GM08714 (cell line): ENCODE data around the gene PRDM16.

ENCODE experiments used
- H3K4me3 ChIP-seq: fragments of 200-500 bp; sonication (Bioruptor generic); 2 replicates; pipeline ENCODE4 v1.5.1; 2014; ENCODE audit warnings: mild to moderate bottlenecking, low read length, inconsistent platforms
- ZNF274 ChIP-seq: IDR thresholded peaks from 2 replicates; pipeline ENCODE4 v1.6.1; 2012; ENCODE audit warnings: mild to moderate bottlenecking, low read depth, low read length

Gene PRDM16

DNA sequence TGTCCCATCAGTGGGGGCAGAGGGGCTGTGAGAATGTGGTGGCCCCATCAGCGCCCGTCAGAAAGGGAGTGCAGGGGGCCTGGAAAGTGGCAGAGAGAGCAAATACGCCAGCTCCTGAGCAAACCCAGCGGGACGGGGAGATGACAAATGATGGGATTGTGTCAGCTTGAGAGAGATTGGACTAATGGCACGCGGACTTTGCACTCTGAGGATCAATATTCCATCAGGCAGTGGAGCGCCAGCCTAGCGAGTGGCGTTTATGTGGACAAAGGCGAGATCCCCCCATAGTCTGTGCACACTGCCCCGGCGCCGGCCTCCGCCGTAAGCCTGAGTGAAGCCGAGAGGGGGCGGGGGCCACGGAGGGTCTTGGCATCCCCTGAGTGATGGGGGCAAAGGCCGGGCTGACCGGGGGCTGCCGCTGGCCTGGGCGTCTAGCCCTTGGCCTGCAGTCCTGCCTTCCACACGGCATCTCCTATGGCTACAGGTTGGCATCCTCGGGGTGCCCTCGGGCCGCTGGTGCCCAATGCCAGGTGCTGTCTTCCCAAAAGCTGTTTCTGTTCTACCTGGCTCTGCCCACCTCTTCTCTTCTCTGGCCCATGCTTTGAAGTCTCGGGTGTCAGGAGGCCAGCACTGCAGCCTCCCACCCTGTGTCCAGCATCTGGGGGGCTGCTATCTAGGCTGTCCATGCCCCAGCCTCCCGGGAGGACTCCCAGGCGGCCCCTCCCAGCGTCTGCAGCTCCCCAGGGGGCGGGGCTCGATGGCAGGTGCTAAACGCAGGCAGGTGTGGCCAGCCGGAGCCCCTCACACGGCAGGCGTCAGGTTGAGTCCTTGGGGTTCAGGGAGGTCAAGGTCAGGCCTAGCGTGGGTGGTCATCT, 46.5 kb downstream of the PRDM16 start:
- no peak for TF ChIP-seq ZNF274
- no peak overlapping the region for H3K4me3 ChIP-seq

DNA sequence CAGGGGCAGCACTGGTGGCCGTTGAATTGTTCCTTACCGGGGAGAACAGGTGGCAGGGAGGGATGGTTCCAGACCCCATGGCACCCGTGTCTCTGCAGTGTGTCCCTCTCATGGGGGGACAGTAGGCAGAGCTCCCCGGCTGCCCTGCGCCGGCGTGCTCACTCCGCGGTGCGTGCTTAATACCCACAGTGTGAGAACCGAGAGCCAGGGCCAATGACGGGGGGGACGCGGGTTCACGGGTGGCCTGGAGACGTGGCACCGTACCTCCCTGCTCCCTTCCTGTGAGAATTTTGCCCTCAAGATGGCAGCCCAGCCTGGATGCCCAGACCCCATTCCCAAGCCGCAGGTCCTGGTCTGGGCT, 47.1 kb downstream of the PRDM16 start:
- TF ChIP-seq ZNF274, result no peak
- H3K4me3 ChIP-seq, result no peak overlapping the region

DNA sequence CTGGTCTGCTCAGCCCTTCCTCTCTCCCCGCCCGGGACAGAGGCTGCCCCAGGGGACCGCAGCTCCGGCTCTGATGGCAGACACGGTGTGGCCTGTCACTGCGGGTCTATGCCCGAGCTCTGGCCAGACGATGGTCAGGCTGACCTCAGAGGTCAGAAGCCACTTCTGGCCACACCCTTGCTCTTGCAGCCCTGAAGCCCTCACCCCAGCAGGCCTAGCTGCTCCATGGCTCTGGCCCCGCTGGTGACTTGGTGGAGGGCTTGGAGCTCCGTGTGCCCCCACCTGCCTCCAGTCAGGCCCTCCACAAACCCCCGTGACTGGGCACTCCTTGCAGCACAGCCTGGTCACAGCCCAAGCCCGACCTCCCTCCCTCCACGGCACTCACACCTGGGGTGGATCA, 47.6 kb downstream of the PRDM16 start:
- H3K4me3 ChIP-seq, result no peak overlapping the region
- no peak for TF ChIP-seq ZNF274

DNA sequence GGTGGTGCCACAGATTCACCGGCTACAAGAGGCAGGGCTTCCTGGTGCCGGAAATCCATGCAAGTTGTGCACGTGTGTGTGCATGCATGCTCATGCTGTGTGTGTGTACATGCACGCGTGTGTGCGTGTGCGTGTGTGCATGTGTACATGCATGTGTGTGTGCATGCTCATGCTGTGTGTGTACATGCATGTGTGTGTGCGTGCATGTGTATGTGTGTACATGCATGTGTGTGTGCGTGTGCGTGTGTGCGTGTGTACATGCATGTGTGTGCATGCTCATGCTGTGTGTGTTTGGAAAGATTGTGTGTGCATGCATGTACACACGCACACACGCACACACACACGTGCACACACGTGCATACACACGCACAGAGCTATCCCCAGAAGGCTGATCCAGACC, 48.9 kb downstream of the PRDM16 start:
- no peak for TF ChIP-seq ZNF274
- H3K4me3 ChIP-seq, result no peak overlapping the region

DNA sequence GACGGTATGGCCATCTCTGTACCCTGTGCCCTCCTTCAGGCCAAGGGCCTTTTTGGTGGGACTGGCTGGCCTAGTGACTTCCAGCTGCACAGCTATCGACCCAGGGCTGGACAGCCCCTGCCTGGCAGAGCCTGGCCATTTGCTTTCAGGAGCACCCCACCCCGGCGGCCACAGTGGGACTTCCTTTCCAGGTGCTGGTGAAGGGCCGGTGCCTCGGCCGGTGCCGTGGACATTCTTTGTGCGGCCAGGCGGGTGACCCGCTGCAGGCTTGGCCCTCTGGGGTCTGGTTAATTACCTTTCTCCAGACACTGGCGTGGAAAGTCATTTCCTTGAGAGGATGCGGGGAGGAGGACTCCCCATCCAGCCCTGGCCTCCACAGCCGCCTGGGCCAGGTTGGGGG, 50.1 kb downstream of the PRDM16 start:
- no peak overlapping the region for H3K4me3 ChIP-seq
- TF ChIP-seq ZNF274, result no peak

DNA sequence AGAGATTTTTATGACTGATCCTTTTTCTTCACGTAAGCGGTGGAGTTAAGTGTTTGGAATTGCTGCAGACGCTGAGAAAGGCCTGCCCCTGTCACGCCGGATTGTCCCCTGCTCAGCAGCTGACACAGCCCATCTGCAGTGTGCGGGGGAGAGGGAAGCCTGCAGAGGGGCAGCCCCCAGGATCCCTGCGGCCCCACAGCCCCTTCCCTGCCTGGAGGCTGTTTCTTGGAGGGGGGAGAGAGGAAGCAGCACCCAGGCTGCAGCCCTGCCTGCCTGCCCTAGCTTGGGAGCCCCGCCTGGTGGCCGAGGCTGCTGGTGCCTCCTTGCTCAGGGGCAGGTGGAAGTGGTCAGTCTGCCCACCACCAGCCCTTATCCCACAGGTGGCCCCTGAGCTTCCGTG, 50.7 kb downstream of the PRDM16 start:
- no peak overlapping the region for H3K4me3 ChIP-seq
- no peak for TF ChIP-seq ZNF274

DNA sequence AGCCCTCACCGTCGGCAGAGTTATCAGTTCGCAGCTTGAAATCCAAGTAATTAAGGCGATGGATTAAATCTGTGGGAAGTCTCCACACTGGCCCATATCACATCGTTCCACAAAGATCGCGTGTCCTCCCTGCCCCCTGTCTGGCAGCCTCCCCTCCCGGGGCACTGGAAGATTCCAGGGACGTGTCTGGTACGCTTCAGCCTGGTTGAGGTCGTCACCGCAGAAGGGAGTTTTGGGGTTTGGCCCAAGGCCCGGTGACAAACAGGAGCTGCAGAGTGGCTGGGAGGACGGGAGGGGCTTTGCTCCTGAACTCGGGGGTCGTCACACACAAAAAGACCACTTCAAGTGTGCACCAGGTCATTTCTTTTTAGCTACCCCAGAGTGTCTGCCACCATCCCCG, 51.1 kb downstream of the PRDM16 start:
- H3K4me3 ChIP-seq, result no peak overlapping the region
- TF ChIP-seq ZNF274, result no peak

DNA sequence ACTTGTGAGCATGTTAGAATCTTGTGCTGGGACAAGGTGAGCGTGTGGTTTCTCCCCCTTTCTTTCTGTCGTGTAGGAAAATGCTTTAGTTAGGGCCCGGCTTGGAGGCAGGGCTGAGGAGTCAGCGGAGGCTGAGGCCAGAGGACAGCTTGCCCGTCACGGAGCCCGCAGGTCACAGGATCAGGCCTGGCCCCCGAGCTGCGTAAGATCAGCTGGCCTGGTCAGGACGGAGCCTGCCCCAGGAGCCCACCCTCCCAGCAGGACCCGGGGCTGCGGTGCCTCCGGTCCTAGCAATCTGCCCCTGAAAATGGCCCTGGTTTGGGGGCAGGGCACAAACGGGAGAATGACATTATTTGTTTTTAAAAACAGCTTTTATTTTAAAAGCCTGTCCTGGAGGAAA, 52.0 kb downstream of the PRDM16 start:
- no peak overlapping the region for H3K4me3 ChIP-seq
- no peak for TF ChIP-seq ZNF274

DNA sequence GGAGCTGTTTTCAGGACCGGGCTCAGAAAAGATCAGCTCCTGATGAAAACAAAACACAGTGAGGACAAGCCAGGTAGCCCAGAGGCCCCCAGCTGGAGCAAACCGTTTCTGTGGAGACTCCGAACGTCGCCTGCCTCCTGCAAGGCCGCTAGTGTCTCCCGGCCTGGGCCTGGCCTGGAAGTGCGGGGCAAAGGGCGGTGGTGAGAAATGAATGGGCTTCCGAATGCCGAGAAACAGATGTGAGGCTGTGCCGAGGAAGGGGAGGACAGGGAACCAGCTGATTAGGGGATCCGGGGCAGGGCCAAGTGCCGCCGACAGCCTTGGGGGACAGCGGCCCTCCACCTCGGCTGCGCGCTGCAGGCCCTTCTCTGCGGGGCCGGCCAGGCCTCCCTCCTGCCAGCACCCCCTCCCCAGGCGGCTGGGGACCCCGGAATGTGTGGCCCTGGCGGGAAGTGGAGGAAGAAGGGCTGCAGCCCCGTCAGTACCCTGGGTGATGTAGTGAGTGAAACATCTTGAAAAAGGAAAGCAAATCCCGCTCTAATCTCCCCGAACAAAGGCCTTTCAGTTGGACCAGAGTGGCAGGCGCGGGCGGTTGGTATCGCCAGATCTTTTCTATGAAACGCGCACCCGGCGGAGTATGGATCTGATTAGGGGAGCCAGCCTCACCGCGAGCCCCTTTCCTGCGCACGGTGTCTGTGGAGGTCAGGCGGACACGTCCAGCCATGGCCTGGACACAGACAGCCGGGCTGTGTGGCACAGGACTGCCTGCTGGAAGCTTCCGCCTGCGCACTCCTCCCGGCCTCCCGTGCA, 52.6 kb downstream of the PRDM16 start:
- no peak for TF ChIP-seq ZNF274
- H3K4me3 ChIP-seq, result no peak overlapping the region

DNA sequence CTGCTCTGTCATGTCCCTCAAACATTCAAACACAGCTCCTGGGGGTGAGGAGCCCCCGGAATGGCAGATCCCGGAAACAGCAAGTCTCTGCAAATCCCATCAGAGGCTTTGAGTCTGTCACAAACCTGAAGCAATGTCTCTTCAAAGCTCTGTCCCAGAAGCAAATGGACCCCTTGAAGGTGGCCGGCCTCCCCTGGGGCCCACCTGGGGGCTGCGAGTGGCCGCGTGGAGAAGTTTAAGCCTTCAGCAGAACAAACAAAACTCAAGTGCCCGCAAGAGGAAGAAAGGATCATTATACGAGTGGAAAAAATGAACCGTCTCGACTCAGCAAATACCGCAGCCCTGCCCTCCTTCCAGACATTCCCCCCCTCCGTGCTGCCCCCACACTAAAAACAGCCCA, 53.3 kb downstream of the PRDM16 start:
- TF ChIP-seq ZNF274, result no peak
- H3K4me3 ChIP-seq, result no peak overlapping the region

DNA sequence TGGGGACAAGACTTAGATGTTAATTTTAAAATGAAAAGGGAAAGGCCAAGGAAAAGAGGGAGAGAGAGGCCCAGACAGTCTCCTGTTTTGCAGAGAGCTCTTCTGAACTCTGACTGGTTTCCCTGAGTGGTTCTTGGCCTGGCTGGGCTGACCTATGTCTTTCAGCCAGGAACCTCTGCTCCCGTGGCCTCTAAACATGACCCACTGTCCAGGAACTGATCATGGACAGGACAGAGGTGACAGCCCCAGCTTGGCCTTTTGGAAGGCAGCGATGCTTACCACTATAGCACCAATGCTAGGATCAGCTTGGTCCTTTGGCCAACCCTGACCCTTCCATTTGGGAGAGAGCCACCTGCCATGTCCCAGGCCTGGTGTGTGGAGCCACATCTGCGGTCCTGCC, 55.2 kb downstream of the PRDM16 start:
- no peak for TF ChIP-seq ZNF274
- H3K4me3 ChIP-seq, result no peak overlapping the region

DNA sequence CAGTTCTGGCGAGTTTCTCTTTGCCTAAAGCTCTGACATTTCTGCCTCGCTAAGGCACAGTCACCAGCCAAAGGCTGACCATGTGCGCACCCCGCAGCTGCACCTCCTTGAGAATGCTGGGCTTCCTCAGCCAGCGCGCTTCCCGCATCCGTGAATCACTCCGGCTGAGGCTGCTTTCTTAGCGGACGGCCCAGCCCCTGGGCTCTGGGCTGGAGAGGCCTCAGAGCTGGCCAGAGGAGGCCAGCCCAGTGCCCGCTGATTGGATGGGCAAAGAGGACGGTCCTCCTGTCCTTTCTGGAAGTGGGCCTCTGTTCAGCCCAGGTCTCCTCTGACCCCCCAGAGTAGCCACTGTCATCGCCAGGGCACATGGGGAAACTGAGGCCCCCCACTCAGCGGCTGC, 56.1 kb downstream of the PRDM16 start:
- no peak for TF ChIP-seq ZNF274

DNA sequence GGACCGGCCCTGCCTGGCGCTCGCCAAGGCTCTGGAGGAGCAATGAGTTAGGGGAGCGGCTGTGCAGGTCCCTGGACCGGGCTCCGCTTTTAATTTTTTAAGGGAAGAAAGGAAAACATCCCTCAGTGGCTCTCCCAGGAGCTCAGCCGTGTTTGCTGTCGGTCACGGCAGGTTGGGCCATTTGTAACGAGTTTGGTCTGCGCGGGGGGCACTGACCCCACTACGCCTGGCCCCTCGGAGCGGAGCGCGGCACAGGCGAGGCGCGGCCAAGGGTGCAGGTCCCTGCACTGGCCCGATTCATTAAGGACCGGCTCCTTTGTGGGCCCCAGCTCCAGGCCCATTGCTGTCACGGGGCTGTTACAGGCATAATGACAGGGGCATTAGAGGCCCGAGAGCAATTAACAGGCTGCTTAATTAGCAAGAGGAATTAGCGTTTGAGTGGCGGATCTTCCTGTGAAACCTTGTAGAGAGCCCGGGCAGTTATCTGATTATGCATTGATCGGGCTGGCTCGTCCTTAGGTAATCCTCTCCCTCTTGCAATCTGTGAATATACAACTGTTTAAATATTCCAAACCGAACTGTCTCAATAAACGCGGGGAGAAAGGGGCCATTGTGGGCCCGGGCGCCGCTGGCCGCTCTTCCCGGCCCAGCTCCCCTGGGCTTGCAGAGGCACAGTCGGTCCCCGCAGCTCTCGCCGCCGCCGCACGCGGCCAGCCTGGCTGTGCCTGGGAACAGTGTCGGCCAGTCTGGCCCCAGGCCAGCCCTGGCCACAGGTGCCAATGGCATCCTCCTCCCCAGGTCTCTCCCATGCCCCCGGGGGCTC, 56.8 kb downstream of the PRDM16 start:
- no peak overlapping the region for H3K4me3 ChIP-seq
- no peak for TF ChIP-seq ZNF274

More for the DNA sequence above, 56.1 kb downstream of the PRDM16 start:
- no peak overlapping the region for H3K4me3 ChIP-seq
